ENCODE data around the gene ZBTB21.

Gene ZBTB21

DNA sequence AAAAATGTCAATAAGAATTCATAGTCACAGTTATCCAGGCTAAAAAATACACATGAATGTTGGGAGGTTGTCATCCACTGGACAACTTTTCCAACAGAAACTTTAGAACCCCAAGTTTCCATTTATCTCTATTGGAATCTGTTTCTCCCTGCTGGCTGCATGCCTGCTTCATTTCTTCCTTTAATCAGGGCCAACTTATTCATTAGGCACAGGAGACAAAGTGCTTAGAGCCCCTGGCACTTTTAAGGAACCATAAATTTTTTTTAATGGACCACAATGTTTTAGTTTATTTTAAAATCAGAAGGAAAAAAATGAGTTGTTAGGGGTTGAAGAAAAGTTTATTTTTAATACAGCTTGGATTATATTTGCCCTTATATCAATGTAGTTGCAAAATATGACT is 29.6 kb downstream of the ZBTB21 start:
- TF ChIP-seq, protein P1, sequence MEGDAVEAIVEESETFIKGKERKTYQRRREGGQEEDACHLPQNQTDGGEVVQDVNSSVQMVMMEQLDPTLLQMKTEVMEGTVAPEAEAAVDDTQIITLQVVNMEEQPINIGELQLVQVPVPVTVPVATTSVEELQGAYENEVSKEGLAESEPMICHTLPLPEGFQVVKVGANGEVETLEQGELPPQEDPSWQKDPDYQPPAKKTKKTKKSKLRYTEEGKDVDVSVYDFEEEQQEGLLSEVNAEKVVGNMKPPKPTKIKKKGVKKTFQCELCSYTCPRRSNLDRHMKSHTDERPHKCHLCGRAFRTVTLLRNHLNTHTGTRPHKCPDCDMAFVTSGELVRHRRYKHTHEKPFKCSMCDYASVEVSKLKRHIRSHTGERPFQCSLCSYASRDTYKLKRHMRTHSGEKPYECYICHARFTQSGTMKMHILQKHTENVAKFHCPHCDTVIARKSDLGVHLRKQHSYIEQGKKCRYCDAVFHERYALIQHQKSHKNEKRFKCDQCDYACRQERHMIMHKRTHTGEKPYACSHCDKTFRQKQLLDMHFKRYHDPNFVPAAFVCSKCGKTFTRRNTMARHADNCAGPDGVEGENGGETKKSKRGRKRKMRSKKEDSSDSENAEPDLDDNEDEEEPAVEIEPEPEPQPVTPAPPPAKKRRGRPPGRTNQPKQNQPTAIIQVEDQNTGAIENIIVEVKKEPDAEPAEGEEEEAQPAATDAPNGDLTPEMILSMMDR (IDR thresholded peaks at IDR 0.05): no peak

DNA sequence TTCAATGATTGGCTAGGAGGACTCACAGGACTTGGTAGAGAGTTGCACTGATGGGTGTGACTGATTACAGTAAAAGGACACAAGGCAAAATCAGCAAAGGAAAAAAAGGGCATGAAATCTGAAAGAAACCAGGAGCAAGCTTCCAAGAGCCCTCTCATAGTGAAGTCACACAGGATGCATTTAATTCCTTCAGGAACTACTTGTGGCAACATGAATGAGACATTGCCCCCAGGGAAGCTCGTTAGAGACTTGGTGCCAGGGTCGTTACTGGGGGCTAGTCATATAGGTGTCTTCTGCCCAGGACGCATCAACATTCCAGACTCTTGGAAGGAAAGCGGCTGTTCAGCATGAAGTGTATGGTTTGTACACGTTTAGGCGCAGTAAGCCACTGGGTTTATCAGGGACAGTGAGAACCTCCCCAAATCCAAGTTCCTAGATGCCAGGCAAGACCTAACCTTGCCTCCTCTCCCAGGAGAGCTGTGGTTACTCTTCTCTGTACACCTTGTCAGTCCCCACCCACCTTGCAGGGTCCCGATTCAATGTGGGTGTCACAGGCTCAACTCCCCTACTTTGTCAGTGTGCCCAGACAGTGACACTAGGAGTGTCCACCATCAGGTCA is 30.3 kb downstream of the ZBTB21 start:
- TF ChIP-seq, protein P1 (IDR thresholded peaks at IDR 0.05): no peak

DNA sequence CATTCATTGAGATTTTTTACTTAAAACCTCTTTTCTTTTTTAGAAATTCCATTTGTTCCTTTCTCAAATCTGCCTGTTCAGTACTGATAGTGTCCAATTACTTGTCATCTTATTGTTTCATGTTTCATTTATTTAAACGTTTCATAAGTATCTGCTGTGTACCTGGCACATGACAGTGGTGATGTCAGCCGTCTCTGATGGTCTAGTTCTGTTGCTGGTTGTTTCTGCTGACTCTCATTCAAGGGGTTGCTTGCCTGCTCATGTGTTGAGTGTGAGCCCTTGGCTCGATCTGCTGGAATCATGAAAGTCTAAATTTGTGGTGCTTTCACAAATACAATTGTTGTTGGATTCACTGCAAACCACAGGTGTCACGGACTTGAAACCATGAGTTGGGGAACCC is 30.8 kb downstream of the ZBTB21 start:
- TF ChIP-seq, protein P1 (IDR thresholded peaks at IDR 0.05): no peak

DNA sequence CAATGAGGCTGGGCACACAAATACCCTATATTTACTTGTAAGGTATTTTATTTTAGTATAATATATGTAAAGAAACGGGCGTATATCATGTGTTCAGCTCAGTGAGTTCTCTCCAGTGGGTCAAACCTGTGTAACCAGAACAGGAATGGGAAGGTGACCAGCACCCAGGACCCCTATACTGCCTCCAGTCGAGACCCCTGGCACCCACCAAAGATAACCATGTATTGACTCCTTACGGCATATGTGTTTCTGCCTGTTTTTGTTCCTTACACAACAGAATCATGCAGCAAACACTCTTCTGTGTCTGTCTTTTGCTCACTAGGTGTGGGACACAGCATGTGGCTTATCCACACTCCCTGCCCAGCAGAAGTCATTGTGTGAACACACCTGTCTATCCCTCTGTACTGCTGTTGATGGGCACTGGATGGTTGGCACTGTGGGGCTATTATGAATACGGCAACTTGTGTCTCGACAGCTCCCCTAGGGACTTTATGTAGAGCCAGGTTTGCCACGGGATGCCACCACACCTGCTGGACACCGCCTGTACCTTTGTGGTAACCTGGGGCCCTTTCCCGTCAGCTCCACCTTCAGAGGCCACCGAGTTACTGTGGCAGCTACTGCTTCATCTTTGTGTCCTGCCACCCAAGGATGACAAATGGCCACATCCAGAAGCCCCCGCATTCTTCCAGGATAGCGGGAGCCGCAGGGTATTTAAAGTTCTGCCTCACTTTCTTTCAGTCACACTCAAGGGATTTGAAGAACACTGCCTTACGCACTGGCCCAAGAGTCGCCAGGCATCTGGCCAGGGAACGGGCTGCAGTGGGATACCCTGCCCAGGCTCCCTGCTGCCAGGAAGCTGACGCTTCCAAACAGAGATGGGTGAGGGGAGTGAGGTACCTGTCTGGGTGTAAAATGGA is 32.9 kb downstream of the ZBTB21 start:
- TF ChIP-seq, protein P1 (IDR thresholded peaks at IDR 0.05): no peak

DNA sequence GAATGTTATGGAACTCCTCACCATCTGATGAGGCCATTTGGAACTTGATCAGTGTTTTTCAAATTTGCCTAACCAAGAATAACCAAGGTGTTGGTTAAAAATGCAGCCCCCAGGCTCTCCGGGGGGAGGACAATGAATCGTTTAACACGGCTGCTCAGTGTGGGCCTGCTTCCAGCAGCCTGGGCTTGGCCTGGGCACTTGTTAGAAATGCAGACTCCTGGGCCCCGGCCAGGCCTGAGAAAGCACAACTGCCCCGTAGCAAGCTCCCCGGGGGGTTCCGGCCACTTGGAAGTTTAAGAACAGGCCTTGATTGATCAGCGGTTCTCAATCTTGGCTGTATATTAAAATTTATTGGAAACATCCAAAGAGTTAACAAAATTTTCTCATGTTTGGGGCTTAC is 33.5 kb downstream of the ZBTB21 start:
- TF ChIP-seq, protein P1 (IDR thresholded peaks at IDR 0.05): no peak

DNA sequence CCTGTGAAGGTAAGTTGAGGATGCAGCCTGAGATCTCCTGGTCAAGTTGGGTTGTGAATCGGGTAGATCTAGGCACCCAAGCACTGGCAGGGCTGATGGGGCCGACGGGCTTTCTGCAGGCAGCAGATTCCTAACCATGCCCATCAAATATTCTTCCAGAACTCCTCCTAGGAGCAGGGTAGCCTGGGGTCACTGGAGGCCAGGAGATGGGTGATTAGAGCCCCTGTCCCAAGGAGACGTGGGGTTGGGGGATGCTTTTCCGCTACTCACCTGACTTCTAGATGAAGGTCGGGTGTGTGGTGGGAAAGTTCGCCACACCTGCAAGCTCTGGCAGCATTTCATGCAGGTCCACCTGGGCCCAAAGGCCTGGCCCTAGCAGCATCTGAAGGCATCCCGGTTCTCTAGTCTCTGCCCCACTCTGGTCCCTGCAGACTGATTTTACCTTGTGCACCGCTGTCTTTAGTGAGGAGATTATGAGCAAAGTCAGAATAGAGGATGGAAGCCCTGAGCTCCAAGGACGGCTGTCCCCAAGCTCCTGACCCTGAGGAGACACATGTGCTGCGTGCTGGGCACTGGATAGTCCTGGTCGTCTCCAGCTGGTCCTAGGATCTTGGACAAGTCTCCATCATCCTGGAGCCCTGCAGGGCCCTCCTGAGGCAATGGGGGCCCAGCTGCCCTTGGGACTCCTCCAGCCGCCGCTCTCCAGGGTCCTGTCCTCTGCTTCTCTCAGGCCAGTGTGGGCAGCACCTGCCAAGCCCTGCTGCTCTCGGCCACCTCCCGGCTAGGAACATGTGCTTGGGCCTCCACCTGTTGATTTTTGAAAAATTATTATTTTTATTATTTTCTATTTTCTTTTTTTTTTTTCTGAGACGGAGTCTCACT is 34.5 kb downstream of the ZBTB21 start:
- TF ChIP-seq, protein P1 (IDR thresholded peaks at IDR 0.05): no peak

DNA sequence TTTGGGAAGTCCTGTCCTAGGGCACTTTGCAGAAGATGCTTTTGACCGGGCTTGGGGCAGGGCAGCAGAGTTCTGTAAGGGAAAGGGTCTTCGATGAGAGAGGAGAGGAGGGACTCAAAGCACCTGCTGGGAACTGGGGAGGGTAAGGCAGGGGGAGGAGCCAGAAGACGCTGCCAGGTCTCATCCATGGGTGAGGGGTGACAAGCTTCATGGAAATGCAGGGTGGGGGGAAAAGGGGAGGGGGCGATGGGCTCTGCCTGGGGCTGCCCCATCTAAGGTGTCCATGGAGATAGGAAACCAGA is 35.5 kb downstream of the ZBTB21 start:
- TF ChIP-seq, protein P1 (IDR thresholded peaks at IDR 0.05): no peak
